Vagina (tissue), 2 donors: ENCODE measurements around the gene RALGAPB. TPM values are rescaled to one million over a fixed set of nuclear protein-coding genes. Genes with fewer than 3 reads are reported as not detected.
A peak's percentile ranks its signal among the peaks of the same experiment; 100 is the strongest.
"Not testable (repeated sequence)": the region's sequence is repeated elsewhere in the genome, so short reads cannot be mapped to it uniquely, and the experiment has no call there.

Experiments used
- DNase-seq, 2 donors: peaks; one replicate each; pipeline ENCODE4 v3.0.0-alpha.2; 2017; ENCODE audit errors: extremely low spot score in 2 of 2
- H3K27ac ChIP-seq: fragments of 200-600 bp; sonication (generic); one replicate; pipeline ENCODE4 v1.5.1; 2019
- H3K27me3 ChIP-seq: fragments of 200-600 bp; sonication (generic); one replicate; pipeline ENCODE4 v1.5.1; 2019
- H3K36me3 ChIP-seq, 2 donors: fragments of 200-600 bp; sonication (generic); one replicate each; pipeline ENCODE4 v1.5.1; 2017 to 2019
- H3K4me1 ChIP-seq: fragments of 200-600 bp; sonication (generic); one replicate; pipeline ENCODE4 v1.5.1; 2019
- H3K4me3 ChIP-seq, 2 donors: fragments of 200-600 bp; sonication (generic); 1 replicate in 1 of 2; 2 replicates in 1 of 2; pipeline ENCODE4 v1.5.1; 2016 to 2019
- H3K9me3 ChIP-seq: fragments of 200-600 bp; sonication (generic); one replicate; pipeline ENCODE4 v1.5.1; 2019
- POLR2A ChIP-seq, 2 donors: fragments of 450-650 bp; IDR thresholded peaks; one replicate each; pipeline ENCODE4 v1.6.1; 2017; ENCODE audit warnings: antibody characterized with exemption in 2 of 2, mild to moderate bottlenecking in 2 of 2, moderate library complexity in 2 of 2
- POLR2AphosphoS5 ChIP-seq, 2 donors: sonication (generic); formaldehyde crosslinking; IDR thresholded peaks; one replicate each; pipeline ENCODE4 v1.9.0; 2017; ENCODE audit warnings: antibody characterized with exemption in 2 of 2, mild to moderate bottlenecking in 2 of 2, low read depth in 1 of 2; ENCODE audit not compliant: insufficient read depth in 1 of 2
- intact Hi-C: fragments of 100-400 bp; cut with DNase I; formaldehyde crosslinking; loops from one replicate; pipeline ENCODE4 v1.15.1; 2023
- total RNA-seq: library from RNA; depleted of rRNA; stranded (reverse); fragments of >200 nt; gene quantifications from one replicate; pipeline ENCODE4 v1.2.3, GENCODE V29; 2016
- TF ChIP-seq, protein P1 (sequence below), 3 experiments: fragments of 450-650 bp in 2 of 3; fragments of 200-600 bp in 1 of 3; sonication (generic) in 1 of 3; IDR thresholded peaks; one replicate each; pipeline ENCODE4 v1.5.1; 2017 to 2019; ENCODE audit warnings: antibody characterized with exemption in 3 of 3, mild to moderate bottlenecking in 2 of 3, moderate library complexity in 2 of 3

RALGAPB gene
- total RNA-seq, 1 donor from 2014 or later: 45.2 TPM

DNA sequence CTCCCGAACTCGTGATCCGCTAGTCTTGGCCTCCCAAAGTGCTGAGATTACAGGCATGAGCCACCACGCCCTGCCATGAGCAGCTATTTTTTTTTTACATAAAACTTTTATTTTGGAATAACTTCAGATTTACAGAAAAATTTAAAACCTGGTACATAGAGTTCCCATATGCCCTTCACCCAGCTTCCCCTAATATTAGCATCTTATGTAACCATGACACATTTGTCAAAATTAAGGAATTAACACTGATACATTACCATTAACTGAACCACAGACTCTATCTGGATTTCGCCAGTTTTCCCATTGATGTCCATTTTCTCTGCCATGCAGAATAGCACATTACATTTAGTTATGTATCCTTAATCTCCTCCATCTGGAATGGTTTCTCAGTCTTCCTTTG, 14.3 kb upstream of the RALGAPB start:
- no peak overlapping the region for H3K27ac ChIP-seq
- no peak for DNase-seq
- no peaks in the 10 kb centered on the region for H3K36me3 ChIP-seq
- H3K9me3 ChIP-seq: no peaks in the 10 kb centered on the region
- H3K4me1 ChIP-seq: no peaks in the 10 kb centered on the region
- intact Hi-C loops: no loop called here
- no peak overlapping the region for H3K4me3 ChIP-seq
- H3K27me3 ChIP-seq: no peaks in the 10 kb centered on the region
- TF ChIP-seq POLR2AphosphoS5 (IDR thresholded peaks at IDR 0.05; ENCODE audit: insufficient read depth in 1 of 2, low read depth in 1 of 2) (no peak), POLR2A (IDR thresholded peaks at IDR 0.05) (no peak)
- TF ChIP-seq, protein P1, sequence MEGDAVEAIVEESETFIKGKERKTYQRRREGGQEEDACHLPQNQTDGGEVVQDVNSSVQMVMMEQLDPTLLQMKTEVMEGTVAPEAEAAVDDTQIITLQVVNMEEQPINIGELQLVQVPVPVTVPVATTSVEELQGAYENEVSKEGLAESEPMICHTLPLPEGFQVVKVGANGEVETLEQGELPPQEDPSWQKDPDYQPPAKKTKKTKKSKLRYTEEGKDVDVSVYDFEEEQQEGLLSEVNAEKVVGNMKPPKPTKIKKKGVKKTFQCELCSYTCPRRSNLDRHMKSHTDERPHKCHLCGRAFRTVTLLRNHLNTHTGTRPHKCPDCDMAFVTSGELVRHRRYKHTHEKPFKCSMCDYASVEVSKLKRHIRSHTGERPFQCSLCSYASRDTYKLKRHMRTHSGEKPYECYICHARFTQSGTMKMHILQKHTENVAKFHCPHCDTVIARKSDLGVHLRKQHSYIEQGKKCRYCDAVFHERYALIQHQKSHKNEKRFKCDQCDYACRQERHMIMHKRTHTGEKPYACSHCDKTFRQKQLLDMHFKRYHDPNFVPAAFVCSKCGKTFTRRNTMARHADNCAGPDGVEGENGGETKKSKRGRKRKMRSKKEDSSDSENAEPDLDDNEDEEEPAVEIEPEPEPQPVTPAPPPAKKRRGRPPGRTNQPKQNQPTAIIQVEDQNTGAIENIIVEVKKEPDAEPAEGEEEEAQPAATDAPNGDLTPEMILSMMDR (IDR thresholded peaks at IDR 0.05): no peak

DNA sequence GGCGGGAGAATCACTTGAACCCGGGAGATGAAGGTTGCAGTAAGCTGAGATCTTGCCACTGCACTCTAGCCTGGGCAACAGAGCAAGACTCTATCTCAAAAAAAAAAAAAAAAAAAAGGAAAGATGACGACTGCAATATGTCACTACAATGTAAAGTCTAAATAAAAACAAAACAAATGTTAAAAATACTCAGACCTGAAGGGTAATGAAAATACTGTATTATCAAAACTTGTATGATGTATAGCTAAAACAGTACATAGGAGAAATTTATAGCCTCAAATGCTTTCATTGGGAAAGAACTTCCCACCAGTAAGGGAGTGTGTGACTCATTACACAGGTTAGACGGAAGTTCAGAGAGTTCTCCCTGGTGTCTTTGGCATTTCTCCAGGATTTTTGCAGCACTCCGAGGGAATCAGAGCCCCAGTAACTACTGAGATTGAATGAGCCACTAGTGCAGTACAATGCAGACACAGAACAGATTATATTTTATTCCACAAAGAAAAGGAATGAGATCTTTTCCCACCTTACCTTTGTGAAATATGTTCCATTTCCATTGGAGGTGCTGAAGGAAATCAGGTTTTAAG, 12.5 kb upstream of the RALGAPB start:
- H3K27ac ChIP-seq: no peak overlapping the region
- H3K27me3 ChIP-seq: no peaks in the 10 kb centered on the region
- H3K9me3 ChIP-seq: no peaks in the 10 kb centered on the region
- no peaks in the 10 kb centered on the region for H3K4me1 ChIP-seq
- no peaks in the 10 kb centered on the region for H3K36me3 ChIP-seq
- no peak overlapping the region for H3K4me3 ChIP-seq
- intact Hi-C loops: no loop called here
- TF ChIP-seq POLR2A (IDR thresholded peaks at IDR 0.05) (no peak), POLR2AphosphoS5 (IDR thresholded peaks at IDR 0.05; ENCODE audit: insufficient read depth in 1 of 2, low read depth in 1 of 2) (peak in 1 of 2 donors; percentile 12)
- no peak for DNase-seq

DNA sequence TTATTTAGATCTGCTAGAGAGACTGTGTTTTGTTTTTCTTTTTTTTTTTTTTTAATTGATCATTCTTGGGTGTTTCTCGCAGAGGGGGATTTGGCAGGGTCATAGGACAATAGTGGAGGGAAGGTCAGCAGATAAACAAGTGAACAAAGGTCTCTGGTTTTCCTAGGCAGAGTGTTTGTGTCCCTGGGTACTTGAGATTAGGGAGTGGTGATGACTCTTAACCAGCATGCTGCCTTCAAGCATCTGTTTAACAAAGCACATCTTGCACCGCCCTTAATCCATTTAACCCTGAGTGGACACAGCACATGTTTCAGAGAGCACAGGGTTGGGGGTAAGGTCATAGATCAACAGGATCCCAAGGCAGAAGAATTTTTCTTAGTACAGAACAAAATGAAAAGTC, 12.0 kb upstream of the RALGAPB start:
- H3K27ac ChIP-seq, H3K36me3 ChIP-seq, H3K9me3 ChIP-seq, intact Hi-C loops, H3K4me3 ChIP-seq, H3K4me1 ChIP-seq, H3K27me3 ChIP-seq, DNase-seq: not testable (repeated sequence)

DNA sequence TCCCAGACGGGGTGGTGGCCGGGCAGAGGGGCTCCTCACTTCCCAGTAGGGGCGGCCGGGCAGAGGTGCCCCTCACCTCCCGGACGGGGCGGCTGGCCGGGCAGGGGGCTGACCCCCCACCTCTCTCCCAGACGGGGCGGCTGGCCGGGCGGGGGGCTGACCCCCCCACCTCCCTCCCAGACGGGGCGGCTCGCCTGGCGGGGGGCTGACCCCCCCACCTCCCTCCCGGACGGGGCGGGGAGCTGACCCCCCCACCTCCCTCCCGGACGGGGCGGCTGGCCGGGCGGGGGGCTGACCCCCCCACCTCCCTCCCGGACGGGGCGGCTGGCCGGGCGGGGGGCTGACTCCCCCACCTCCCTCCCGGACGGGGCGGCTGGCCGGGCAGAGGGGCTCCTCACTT, 11.5 kb upstream of the RALGAPB start:
- H3K4me1 ChIP-seq, H3K27me3 ChIP-seq, H3K36me3 ChIP-seq, H3K9me3 ChIP-seq, H3K27ac ChIP-seq, DNase-seq, intact Hi-C loops, H3K4me3 ChIP-seq: not testable (repeated sequence)

DNA sequence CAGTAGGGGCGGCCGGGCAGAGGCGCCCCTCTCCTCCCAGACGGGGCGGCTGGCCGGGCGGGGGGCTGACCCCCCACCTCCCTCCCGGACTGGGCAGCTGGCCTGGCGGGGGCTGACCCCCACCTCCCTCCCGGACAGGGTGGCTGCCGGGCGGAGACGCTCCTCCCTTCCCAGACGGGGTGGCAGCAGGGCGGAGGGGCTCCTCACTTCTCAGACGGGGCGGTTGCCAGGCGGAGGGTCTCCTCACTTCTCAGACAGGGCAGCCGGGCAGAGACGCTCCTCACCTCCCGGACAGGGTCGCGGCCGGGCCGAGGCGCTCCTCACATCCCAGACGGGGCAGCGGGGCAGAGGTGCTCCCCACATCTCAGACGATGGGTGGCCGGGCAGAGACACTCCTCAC, 11.1 kb upstream of the RALGAPB start:
- H3K27me3 ChIP-seq, H3K36me3 ChIP-seq, H3K9me3 ChIP-seq, intact Hi-C loops, H3K4me3 ChIP-seq, DNase-seq, H3K27ac ChIP-seq, H3K4me1 ChIP-seq: not testable (repeated sequence)

DNA sequence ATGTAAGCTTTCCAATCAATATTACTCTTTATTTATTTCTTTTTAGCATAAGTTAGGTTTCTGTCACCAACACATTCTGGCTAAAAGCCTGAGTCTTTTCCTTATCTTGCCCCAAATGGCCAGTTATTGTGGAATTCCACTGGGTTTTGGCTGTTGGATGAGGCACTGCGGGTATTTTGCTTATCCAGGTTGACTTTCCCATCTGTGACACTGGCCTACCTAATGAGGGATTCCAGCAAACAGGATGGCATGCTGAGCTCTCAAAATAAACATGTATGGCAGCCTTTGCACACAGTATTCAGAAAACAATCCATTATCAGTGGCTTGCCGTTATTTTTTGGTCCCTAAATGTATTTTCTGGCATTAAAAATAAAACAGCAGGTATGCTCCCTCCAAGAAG, 6.5 kb upstream of the RALGAPB start:
- Histone ChIP-seq H3K27me3 (no peaks in the 10 kb centered on the region), H3K36me3 (no peaks in the 10 kb centered on the region), H3K4me3 (no peak overlapping the region), H3K9me3 (no peaks in the 10 kb centered on the region), H3K4me1 (no peaks in the 10 kb centered on the region), H3K27ac (no peak overlapping the region)
- intact Hi-C loops: no loop called here
- no peak for DNase-seq
- no peak for TF ChIP-seq POLR2AphosphoS5 (IDR thresholded peaks at IDR 0.05; ENCODE audit: insufficient read depth in 1 of 2, low read depth in 1 of 2)
- TF ChIP-seq, protein P1 (IDR thresholded peaks at IDR 0.05): no peak
- TF ChIP-seq POLR2A (IDR thresholded peaks at IDR 0.05): no peak

DNA sequence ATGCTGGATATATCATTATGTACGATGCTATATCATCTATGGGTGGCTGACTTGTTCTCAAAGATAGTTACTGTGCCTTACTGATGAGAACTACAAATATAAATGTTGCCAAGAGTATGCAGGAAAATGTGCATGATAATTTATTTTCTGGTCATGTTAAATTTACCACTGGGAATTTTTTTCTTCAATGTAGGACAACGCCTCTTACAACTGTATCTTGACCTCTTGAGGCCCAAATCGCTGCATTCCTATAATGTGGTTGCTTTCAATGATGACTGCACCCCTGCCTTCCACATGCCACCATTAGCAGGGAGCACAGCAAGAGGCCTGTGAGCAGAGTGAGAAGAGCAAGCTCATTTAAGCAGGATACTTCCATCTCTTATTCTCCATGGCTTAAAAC, 5.7 kb upstream of the RALGAPB start:
- H3K36me3 ChIP-seq: no peaks in the 10 kb centered on the region
- H3K4me1 ChIP-seq: peaks cover 3% of the 10 kb centered on the region
- no peak overlapping the region for H3K27ac ChIP-seq
- intact Hi-C loops: no loop called here
- TF ChIP-seq POLR2A (IDR thresholded peaks at IDR 0.05): no peak
- TF ChIP-seq POLR2AphosphoS5 (IDR thresholded peaks at IDR 0.05; ENCODE audit: insufficient read depth in 1 of 2, low read depth in 1 of 2): no peak
- TF ChIP-seq, protein P1 (IDR thresholded peaks at IDR 0.05): no peak
- H3K27me3 ChIP-seq: no peaks in the 10 kb centered on the region
- H3K4me3 ChIP-seq: no peak overlapping the region
- DNase-seq: no peak
- no peaks in the 10 kb centered on the region for H3K9me3 ChIP-seq
